DND-41 (cell line): Measurements from ENCODE around the gene TAS1R2.

Source experiments
- EZH2 ChIP-seq: IDR thresholded peaks from 3 replicates; pipeline ENCODE4 v1.6.1; 2012; ENCODE audit warnings: borderline replicate concordance, low read depth, mild to moderate bottlenecking, moderate library complexity, low read length, inconsistent platforms; ENCODE audit not compliant: severe bottlenecking
- TF ChIP-seq, protein P1 (sequence below): IDR thresholded peaks from 2 replicates; pipeline ENCODE4 v1.5.1; 2012; ENCODE audit warnings: borderline replicate concordance, low read length, moderate library complexity, mild to moderate bottlenecking; ENCODE audit not compliant: poor library complexity, severe bottlenecking; ENCODE audit errors: extremely low read depth

- TF ChIP-seq, protein P1, sequence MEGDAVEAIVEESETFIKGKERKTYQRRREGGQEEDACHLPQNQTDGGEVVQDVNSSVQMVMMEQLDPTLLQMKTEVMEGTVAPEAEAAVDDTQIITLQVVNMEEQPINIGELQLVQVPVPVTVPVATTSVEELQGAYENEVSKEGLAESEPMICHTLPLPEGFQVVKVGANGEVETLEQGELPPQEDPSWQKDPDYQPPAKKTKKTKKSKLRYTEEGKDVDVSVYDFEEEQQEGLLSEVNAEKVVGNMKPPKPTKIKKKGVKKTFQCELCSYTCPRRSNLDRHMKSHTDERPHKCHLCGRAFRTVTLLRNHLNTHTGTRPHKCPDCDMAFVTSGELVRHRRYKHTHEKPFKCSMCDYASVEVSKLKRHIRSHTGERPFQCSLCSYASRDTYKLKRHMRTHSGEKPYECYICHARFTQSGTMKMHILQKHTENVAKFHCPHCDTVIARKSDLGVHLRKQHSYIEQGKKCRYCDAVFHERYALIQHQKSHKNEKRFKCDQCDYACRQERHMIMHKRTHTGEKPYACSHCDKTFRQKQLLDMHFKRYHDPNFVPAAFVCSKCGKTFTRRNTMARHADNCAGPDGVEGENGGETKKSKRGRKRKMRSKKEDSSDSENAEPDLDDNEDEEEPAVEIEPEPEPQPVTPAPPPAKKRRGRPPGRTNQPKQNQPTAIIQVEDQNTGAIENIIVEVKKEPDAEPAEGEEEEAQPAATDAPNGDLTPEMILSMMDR: no peak
- TF ChIP-seq EZH2: no peak
These were observed 66.7 kb downstream of the TAS1R2 start for GRCh38 chr1:18792747-18793146.
